Parathyroid adenoma (tissue), 2 donors: Measurements from ENCODE around the gene GSE1.
A peak's percentile ranks its signal among the peaks of the same experiment; 100 is the strongest.

Experiments
- H2AFZ ChIP-seq: fragments of 300-600 bp; sonication (generic); one replicate; pipeline ENCODE4 v1.7.0; 2017; ENCODE audit warnings: antibody characterized with exemption, mild to moderate bottlenecking
- H3K27ac ChIP-seq: fragments of 300-600 bp; sonication (generic); one replicate; pipeline ENCODE4 v1.7.0; 2017
- H3K27me3 ChIP-seq: fragments of 300-600 bp; sonication (generic); one replicate; pipeline ENCODE4 v1.7.0; 2017; ENCODE audit warnings: low read length; ENCODE audit not compliant: control insufficient read depth, insufficient read depth
- H3K36me3 ChIP-seq: fragments of 300-600 bp; sonication (generic); one replicate; pipeline ENCODE4 v1.7.0; 2017; ENCODE audit warnings: low read length; ENCODE audit not compliant: control insufficient read depth, insufficient read depth
- H3K4me1 ChIP-seq: fragments of 300-600 bp; sonication (generic); one replicate; pipeline ENCODE4 v1.7.0; 2017; ENCODE audit warnings: control low read depth
- H3K4me2 ChIP-seq: fragments of 300-600 bp; sonication (generic); one replicate; pipeline ENCODE4 v1.7.0; 2017; ENCODE audit warnings: low read length
- H3K4me3 ChIP-seq: fragments of 300-600 bp; sonication (generic); one replicate; pipeline ENCODE4 v1.7.0; 2017; ENCODE audit warnings: low read depth, low read length
- H3K79me2 ChIP-seq: fragments of 300-600 bp; sonication (generic); one replicate; pipeline ENCODE4 v1.7.0; 2017; ENCODE audit warnings: control low read depth
- H3K9ac ChIP-seq: fragments of 300-600 bp; sonication (generic); one replicate; pipeline ENCODE4 v1.7.0; 2017; ENCODE audit warnings: mild to moderate bottlenecking
- H3K9me3 ChIP-seq: fragments of 300-600 bp; sonication (generic); one replicate; pipeline ENCODE4 v1.7.0; 2017; ENCODE audit warnings: low read length; ENCODE audit not compliant: control insufficient read depth
- CTCF ChIP-seq: fragments of 300-600 bp; sonication (generic); IDR thresholded peaks from one replicate; pipeline ENCODE4 v1.7.0; 2017; ENCODE audit warnings: antibody characterized with exemption, mild to moderate bottlenecking
- donor health status: primary hyperparathyroidism.

GSE1 gene

GRCh38 chr16:85689285-85689949, 76.3 kb downstream of the GSE1 start:
- H3K9me3 ChIP-seq: no peaks in the 10 kb centered on the region
- no peak overlapping the region for H3K9ac ChIP-seq

GRCh38 chr16:85689950-85690320, 76.8 kb downstream of the GSE1 start:
- Histone ChIP-seq H3K27ac (no peak overlapping the region), H3K4me2 (no peak overlapping the region), H3K79me2 (no peaks in the 10 kb centered on the region), H2AFZ (no peak overlapping the region), H3K27me3 (no peaks in the 10 kb centered on the region), H3K4me1 (peaks cover 10% of the 10 kb centered on the region), H3K36me3 (no peaks in the 10 kb centered on the region), H3K9me3 (no peaks in the 10 kb centered on the region), H3K9ac (no peak overlapping the region), H3K4me3 (no peak overlapping the region)
- TF ChIP-seq CTCF: no peak

More at GRCh38 chr16:85689285-85689949, 76.3 kb downstream of the GSE1 start:
- Histone ChIP-seq H3K27ac (no peak overlapping the region), H2AFZ (peak overlapping the region; percentile 88), H3K27me3 (no peaks in the 10 kb centered on the region), H3K79me2 (no peaks in the 10 kb centered on the region), H3K36me3 (no peaks in the 10 kb centered on the region), H3K4me2 (peak overlapping the region; percentile 61), H3K4me3 (peak overlapping the region; percentile 38), H3K4me1 (peaks cover 11% of the 10 kb centered on the region)
- no peak for TF ChIP-seq CTCF

GRCh38 chr16:85690469-85691064, 77.4 kb downstream of the GSE1 start:
- no peak overlapping the region for H3K4me3 ChIP-seq
- H3K36me3 ChIP-seq: no peaks in the 10 kb centered on the region
- no peak overlapping the region for H3K27ac ChIP-seq
- peaks cover 10% of the 10 kb centered on the region for H3K4me1 ChIP-seq
- no peaks in the 10 kb centered on the region for H3K27me3 ChIP-seq
- H3K9ac ChIP-seq: no peak overlapping the region
- H3K9me3 ChIP-seq: no peaks in the 10 kb centered on the region
- peak overlapping the region; percentile 42 for H2AFZ ChIP-seq
- TF ChIP-seq CTCF: no peak
- H3K79me2 ChIP-seq: no peaks in the 10 kb centered on the region
- H3K4me2 ChIP-seq: no peak overlapping the region

GRCh38 chr16:85695196-85696128, 82.3 kb downstream of the GSE1 start:
- Histone ChIP-seq H3K27me3 (no peaks in the 10 kb centered on the region), H3K79me2 (no peaks in the 10 kb centered on the region), H3K4me2 (no peak overlapping the region), H2AFZ (no peak overlapping the region), H3K4me1 (peaks cover 11% of the 10 kb centered on the region), H3K36me3 (no peaks in the 10 kb centered on the region), H3K9me3 (no peaks in the 10 kb centered on the region), H3K4me3 (no peak overlapping the region), H3K9ac (no peak overlapping the region), H3K27ac (no peak overlapping the region)
- TF ChIP-seq CTCF: no peak
